NCI-H2029 (cell line): ENCODE data around the gene OPCML.

Experiments
- DNase-seq: peaks from one replicate; lab custom pipeline; 2025; lab: John Stamatoyannopoulos, UW

Gene OPCML

GRCh38 chr11:133034929-133035328 is 497.4 kb downstream of the OPCML start:
- DNase-seq, result no peak

GRCh38 chr11:133029107-133029506 is 503.2 kb downstream of the OPCML start:
- DNase-seq, result no peak

- DNase-seq, result no peak
Observed at GRCh38 chr11:133026952-133027351, 505.3 kb downstream of the OPCML start.

- DNase-seq, result no peak
Observed at GRCh38 chr11:133024301-133024700, 508.0 kb downstream of the OPCML start.

- no peak for DNase-seq
Observed at GRCh38 chr11:133023232-133023631, 509.1 kb downstream of the OPCML start.

GRCh38 chr11:133021553-133021952 is 510.7 kb downstream of the OPCML start:
- DNase-seq, result no peak

- no peak for DNase-seq
Observed at GRCh38 chr11:133020372-133020714, 512.0 kb downstream of the OPCML start.

GRCh38 chr11:133019545-133020371 is 512.5 kb downstream of the OPCML start:
- DNase-seq, result no peak

GRCh38 chr11:133015457-133015856 is 516.8 kb downstream of the OPCML start:
- no peak for DNase-seq

GRCh38 chr11:133014337-133014736 is 518.0 kb downstream of the OPCML start:
- DNase-seq, result no peak

- DNase-seq, result no peak
Observed at GRCh38 chr11:133012803-133013202, 519.5 kb downstream of the OPCML start.

- no peak for DNase-seq
Observed at GRCh38 chr11:133011604-133012003, 520.7 kb downstream of the OPCML start.

- DNase-seq, result no peak
Observed at GRCh38 chr11:133007027-133007584, 525.2 kb downstream of the OPCML start.

GRCh38 chr11:133004369-133004768 is 527.9 kb downstream of the OPCML start:
- DNase-seq, result no peak

- DNase-seq, result no peak
Observed at GRCh38 chr11:132999516-132999915, 532.8 kb downstream of the OPCML start.

GRCh38 chr11:132999031-132999430 is 533.3 kb downstream of the OPCML start:
- no peak for DNase-seq

- no peak for DNase-seq
Observed at GRCh38 chr11:132997396-132997795, 534.9 kb downstream of the OPCML start.

GRCh38 chr11:132994966-132995365 is 537.3 kb downstream of the OPCML start:
- no peak for DNase-seq

GRCh38 chr11:132993991-132994502 is 538.3 kb downstream of the OPCML start:
- no peak for DNase-seq

- DNase-seq, result no peak
Observed at GRCh38 chr11:132992838-132993631, 539.3 kb downstream of the OPCML start.

GRCh38 chr11:132988411-132988810 is 543.9 kb downstream of the OPCML start:
- no peak for DNase-seq

GRCh38 chr11:132987936-132988335 is 544.4 kb downstream of the OPCML start:
- DNase-seq, result no peak

GRCh38 chr11:132983641-132983978 is 548.7 kb downstream of the OPCML start:
- DNase-seq, result no peak
